DOHH2 (cell line): Measurements from ENCODE around the gene VSIR.

Experiments used
- H3F3A ChIP-seq: fragments of 200-600 bp; sonication (generic), shearing (Covaris generic); 2 replicates; pipeline ENCODE4 v1.6.0; 2016; ENCODE audit warnings: antibody characterized with exemption, mild to moderate bottlenecking; ENCODE audit not compliant: control insufficient read depth, insufficient read depth
- H3K27ac ChIP-seq: fragments of 200-600 bp; sonication (generic); 2 replicates; pipeline ENCODE4 v1.5.1; 2014; ENCODE audit warnings: low read depth, mild to moderate bottlenecking, low read length, moderate library complexity
- H3K27me3 ChIP-seq: fragments of 200-600 bp; sonication (generic); 2 replicates; pipeline ENCODE4 v1.6.1; 2014; ENCODE audit warnings: mild to moderate bottlenecking, low read length, mixed read lengths; ENCODE audit not compliant: control insufficient read depth
- H3K36me3 ChIP-seq: fragments of 200-600 bp; sonication (generic); 2 replicates; pipeline ENCODE4 v1.6.1; 2014; ENCODE audit warnings: mild to moderate bottlenecking, low read length, moderate library complexity, mixed read lengths; ENCODE audit not compliant: control insufficient read depth
- H3K4me1 ChIP-seq: fragments of 200-600 bp; sonication (generic); 2 replicates; pipeline ENCODE4 v1.6.1; 2014; ENCODE audit warnings: mild to moderate bottlenecking, low read length, mixed read lengths; ENCODE audit not compliant: control insufficient read depth
- H3K4me2 ChIP-seq: fragments of 200-600 bp; sonication (generic); 2 replicates; pipeline ENCODE4 v1.6.0; 2014; ENCODE audit warnings: mild to moderate bottlenecking, low read length, moderate library complexity
- H3K4me3 ChIP-seq: fragments of 200-600 bp; sonication (generic); 2 replicates; pipeline ENCODE4 v1.5.1; 2014; ENCODE audit warnings: mild to moderate bottlenecking, low read length, mixed read lengths
- H3K79me2 ChIP-seq: fragments of 200-600 bp; sonication (generic); 2 replicates; pipeline ENCODE4 v1.6.1; 2014; ENCODE audit warnings: mild to moderate bottlenecking, low read length, mixed read lengths; ENCODE audit not compliant: control insufficient read depth
- H3K9me2 ChIP-seq: fragments of 200-600 bp; sonication (generic); replicated peaks from 2 replicates; pipeline ENCODE4 v1.6.1; 2014; ENCODE audit warnings: mild to moderate bottlenecking, low read length, mixed read lengths; ENCODE audit not compliant: control insufficient read depth
- H3K9me3 ChIP-seq: fragments of 200-600 bp; sonication (generic); 2 replicates; pipeline ENCODE4 v1.6.1; 2014; ENCODE audit warnings: antibody characterized with exemption, low read length, mixed read lengths; ENCODE audit not compliant: control insufficient read depth, insufficient read depth
- H4K20me1 ChIP-seq: fragments of 200-600 bp; sonication (generic); 2 replicates; pipeline ENCODE4 v1.6.0; 2014; ENCODE audit warnings: low read depth, mild to moderate bottlenecking, antibody characterized with exemption, low read length, moderate library complexity; ENCODE audit not compliant: control insufficient read depth, insufficient read depth
- EZH2phosphoT487 ChIP-seq: fragments of 200-600 bp; sonication (generic); IDR thresholded peaks from 2 replicates; pipeline ENCODE4 v1.6.1; 2017; ENCODE audit warnings: borderline replicate concordance, mild to moderate bottlenecking, antibody characterized with exemption, low read length, moderate library complexity, mixed read lengths
- TF ChIP-seq, protein P1 (sequence below): fragments of 200-600 bp; sonication (generic); IDR thresholded peaks from one replicate; pipeline ENCODE4 v1.5.1; 2014; ENCODE audit warnings: antibody characterized with exemption, mild to moderate bottlenecking, low read depth, low read length; ENCODE audit not compliant: poor library complexity, severe bottlenecking

VSIR gene

DNA sequence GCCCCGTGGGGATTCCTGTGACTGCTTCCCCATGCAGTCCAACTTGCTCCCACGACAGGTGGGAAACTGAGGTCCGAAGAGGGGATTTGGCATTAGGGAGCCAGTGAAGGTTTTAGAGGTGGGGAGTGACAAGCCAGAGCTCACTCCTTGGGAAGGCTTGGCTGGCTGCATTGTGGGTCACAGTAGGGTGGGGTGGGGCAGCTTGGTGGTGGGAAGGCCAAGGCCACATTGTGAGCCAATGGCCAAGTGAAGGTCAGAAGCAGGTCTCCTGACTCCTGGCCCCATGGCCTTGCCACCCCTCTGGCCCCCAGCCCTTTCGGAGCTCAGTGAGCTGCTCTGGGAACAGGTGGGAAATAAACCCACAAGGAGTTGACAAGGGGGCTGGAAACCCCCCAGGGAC lies 56.3 kb downstream of the VSIR start:
- Histone ChIP-seq H3K4me1 (peaks cover 14% of the 10 kb centered on the region), H3F3A (no peaks in the 10 kb centered on the region), H3K27ac (no peak overlapping the region), H3K9me2 (no peaks in the 10 kb centered on the region), H3K27me3 (0 out of 2 replicates have a peak, but pooled peaks cover 3% of the 10 kb centered on the region), H3K4me2 (no peak overlapping the region), H3K79me2 (no peaks in the 10 kb centered on the region), H4K20me1 (no peaks in the 10 kb centered on the region), H3K9me3 (no peaks in the 10 kb centered on the region), H3K36me3 (no peaks in the 10 kb centered on the region), H3K4me3 (no peak overlapping the region)
- TF ChIP-seq EZH2phosphoT487 = no peak
- TF ChIP-seq, protein P1, sequence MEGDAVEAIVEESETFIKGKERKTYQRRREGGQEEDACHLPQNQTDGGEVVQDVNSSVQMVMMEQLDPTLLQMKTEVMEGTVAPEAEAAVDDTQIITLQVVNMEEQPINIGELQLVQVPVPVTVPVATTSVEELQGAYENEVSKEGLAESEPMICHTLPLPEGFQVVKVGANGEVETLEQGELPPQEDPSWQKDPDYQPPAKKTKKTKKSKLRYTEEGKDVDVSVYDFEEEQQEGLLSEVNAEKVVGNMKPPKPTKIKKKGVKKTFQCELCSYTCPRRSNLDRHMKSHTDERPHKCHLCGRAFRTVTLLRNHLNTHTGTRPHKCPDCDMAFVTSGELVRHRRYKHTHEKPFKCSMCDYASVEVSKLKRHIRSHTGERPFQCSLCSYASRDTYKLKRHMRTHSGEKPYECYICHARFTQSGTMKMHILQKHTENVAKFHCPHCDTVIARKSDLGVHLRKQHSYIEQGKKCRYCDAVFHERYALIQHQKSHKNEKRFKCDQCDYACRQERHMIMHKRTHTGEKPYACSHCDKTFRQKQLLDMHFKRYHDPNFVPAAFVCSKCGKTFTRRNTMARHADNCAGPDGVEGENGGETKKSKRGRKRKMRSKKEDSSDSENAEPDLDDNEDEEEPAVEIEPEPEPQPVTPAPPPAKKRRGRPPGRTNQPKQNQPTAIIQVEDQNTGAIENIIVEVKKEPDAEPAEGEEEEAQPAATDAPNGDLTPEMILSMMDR = no peak

DNA sequence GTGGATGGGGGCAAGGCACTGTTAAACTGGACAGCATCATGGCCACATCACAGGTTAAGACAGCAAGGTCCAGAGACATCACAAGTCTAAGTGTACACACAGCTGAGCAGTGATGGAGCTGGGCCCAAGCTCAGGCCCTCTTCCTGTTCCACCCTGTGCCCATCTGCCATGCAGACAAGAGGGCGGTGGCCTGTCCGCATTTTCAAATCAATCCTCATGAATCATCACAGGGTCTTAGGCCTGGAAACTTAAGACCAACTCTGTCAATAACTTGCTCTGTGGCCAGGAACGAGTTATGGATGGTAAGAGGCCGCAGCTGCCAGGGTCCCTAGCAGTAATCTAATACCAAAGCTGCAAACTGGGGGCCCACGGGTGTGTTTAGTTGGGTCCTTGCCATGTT lies 56.9 kb downstream of the VSIR start:
- Histone ChIP-seq H4K20me1 (no peaks in the 10 kb centered on the region), H3K4me1 (peaks cover 14% of the 10 kb centered on the region), H3K4me3 (no peak overlapping the region), H3K4me2 (no peak overlapping the region), H3K27ac (no peak overlapping the region), H3K36me3 (no peaks in the 10 kb centered on the region), H3K9me3 (no peaks in the 10 kb centered on the region), H3K9me2 (no peaks in the 10 kb centered on the region), H3K27me3 (0 out of 2 replicates have a peak, but pooled peaks cover 3% of the 10 kb centered on the region), H3F3A (no peaks in the 10 kb centered on the region), H3K79me2 (no peaks in the 10 kb centered on the region)
- TF ChIP-seq, protein P1 = no peak
- no peak for TF ChIP-seq EZH2phosphoT487

DNA sequence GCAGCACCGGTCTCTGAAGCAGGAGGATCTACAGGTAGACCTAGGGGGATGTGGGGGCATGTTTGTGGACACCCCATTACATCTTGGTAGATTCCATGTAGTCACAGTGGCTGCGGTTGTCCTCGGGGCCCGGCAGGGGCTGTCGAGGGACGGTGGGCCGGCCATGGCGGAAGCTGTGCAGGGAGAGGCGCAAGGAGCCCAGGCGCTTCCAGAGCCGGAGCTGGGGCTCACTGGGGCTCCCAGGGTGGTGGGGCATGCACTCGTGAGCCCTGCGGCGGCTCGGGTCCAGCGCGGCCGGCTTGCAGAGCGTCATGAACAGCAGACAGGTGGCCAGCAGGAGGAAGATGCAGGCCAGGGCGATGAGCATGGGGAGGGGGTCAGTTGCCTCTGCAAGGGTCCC lies 57.5 kb downstream of the VSIR start:
- Histone ChIP-seq H3K36me3 (no peaks in the 10 kb centered on the region), H3K4me1 (peaks cover 14% of the 10 kb centered on the region), H3K9me2 (no peaks in the 10 kb centered on the region), H3K27ac (no peak overlapping the region), H4K20me1 (no peaks in the 10 kb centered on the region), H3K79me2 (no peaks in the 10 kb centered on the region), H3K4me2 (no peak overlapping the region), H3K27me3 (0 out of 2 replicates have a peak, but pooled peaks cover 1% of the 10 kb centered on the region), H3K4me3 (no peak overlapping the region), H3K9me3 (no peaks in the 10 kb centered on the region), H3F3A (no peaks in the 10 kb centered on the region)
- TF ChIP-seq EZH2phosphoT487 = no peak
- TF ChIP-seq, protein P1 = no peak

DNA sequence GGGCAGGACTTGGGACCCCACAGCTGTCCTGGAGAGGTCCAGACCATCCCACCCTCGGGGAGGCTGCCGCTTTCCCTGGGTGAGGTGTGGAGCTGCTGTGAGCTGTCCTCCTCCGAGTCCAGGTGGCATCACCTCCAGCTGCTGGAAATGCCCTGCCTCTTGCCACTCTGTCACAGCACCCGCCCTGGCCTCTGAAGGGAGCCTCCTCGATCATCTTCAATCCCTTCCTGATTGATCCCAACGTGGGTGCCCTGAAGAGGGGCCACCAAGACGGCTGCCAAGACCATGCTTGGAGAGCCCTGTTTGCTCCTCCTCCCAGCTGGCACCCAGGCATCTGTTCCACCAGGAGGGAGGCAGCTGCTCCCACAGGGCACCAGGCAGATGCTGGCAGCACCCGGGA lies 58.3 kb downstream of the VSIR start:
- TF ChIP-seq EZH2phosphoT487 = no peak
- TF ChIP-seq, protein P1 = no peak
- Histone ChIP-seq H3F3A (no peaks in the 10 kb centered on the region), H3K27me3 (no peaks in the 10 kb centered on the region), H3K9me3 (no peaks in the 10 kb centered on the region), H4K20me1 (no peaks in the 10 kb centered on the region), H3K4me2 (no peak overlapping the region), H3K79me2 (no peaks in the 10 kb centered on the region), H3K4me3 (no peak overlapping the region), H3K27ac (no peak overlapping the region), H3K4me1 (peaks cover 14% of the 10 kb centered on the region), H3K36me3 (no peaks in the 10 kb centered on the region), H3K9me2 (no peaks in the 10 kb centered on the region)
